SK-N-SH (cell line): ENCODE data around the gene PRKG1. TPM values are rescaled to one million over a fixed set of nuclear protein-coding genes. Genes with fewer than 3 reads are reported as not detected.

Experiments
- CTCF ChIA-PET: fragments of 300-600, 350-600 bp; formaldehyde crosslinking; extraction: SDS; loops from one replicate; lab custom pipeline; 2021; lab: Yijun Ruan, JAX
- POLR2A ChIA-PET: fragments of 350-600 bp; sonication (Branson Sonifier 250); formaldehyde crosslinking; extraction: SDS; loops from one replicate; lab custom pipeline; 2020; ENCODE audit warnings: antibody characterized with exemption, inconsistent platforms; lab: Yijun Ruan, JAX
- DNase-seq: peaks from one replicate; pipeline ENCODE4 v3.0.0; 2012
- H2AFZ ChIP-seq: fragments of 200-600 bp; sonication (generic); 2 replicates; pipeline ENCODE4 v1.8.1; 2016; ENCODE audit warnings: antibody characterized with exemption, mild to moderate bottlenecking, low read depth
- H3F3A ChIP-seq: fragments of 200-600 bp; sonication (generic); replicated peaks from 2 replicates; pipeline ENCODE3; 2016; ENCODE audit warnings: antibody characterized with exemption, mild to moderate bottlenecking; ENCODE audit not compliant: insufficient read depth
- H3K27ac ChIP-seq, 2 experiments: fragments of 200-500 bp in 1 of 2; fragments of 200-600 bp in 1 of 2; sonication (Bioruptor generic) in 1 of 2; sonication (generic), shearing (Covaris generic) in 1 of 2; 2 replicates each; pipeline versions ENCODE4 v1.5.1 to v1.6.1; 2014 to 2016; ENCODE audit warnings: low read depth in 2 of 2, inconsistent platforms in 1 of 2, low read length in 1 of 2, mild to moderate bottlenecking in 1 of 2, mixed read lengths in 1 of 2
- H3K27me3 ChIP-seq: fragments of 200-600 bp; sonication (generic), shearing (Covaris generic); 2 replicates; pipeline ENCODE4 v1.6.1; 2016; ENCODE audit warnings: mixed run types; ENCODE audit not compliant: insufficient read depth
- H3K36me3 ChIP-seq, 2 experiments: fragments of 200-500 bp in 1 of 2; fragments of 200-600 bp in 1 of 2; sonication (Bioruptor generic) in 1 of 2; sonication (generic) in 1 of 2; replicated peaks in 1 of 2; 2 replicates each; pipeline versions ENCODE3 to v1.5.1; 2014 to 2016; ENCODE audit warnings: low read length in 1 of 2, mild to moderate bottlenecking in 1 of 2; ENCODE audit not compliant: insufficient read depth in 2 of 2, control insufficient read depth in 1 of 2
- H3K4me1 ChIP-seq, 2 experiments: fragments of 200-500 bp in 1 of 2; fragments of 200-600 bp in 1 of 2; sonication (Bioruptor generic) in 1 of 2; sonication (generic), shearing (Covaris generic) in 1 of 2; 2 replicates each; pipeline versions ENCODE4 v1.5.1 to v1.6.1; 2014 to 2016; ENCODE audit warnings: low read depth in 1 of 2, low read length in 1 of 2, mixed run types in 1 of 2; ENCODE audit not compliant: insufficient read depth in 2 of 2, control insufficient read depth in 1 of 2
- H3K4me2 ChIP-seq: fragments of 200-600 bp; sonication (generic), shearing (Covaris generic); 2 replicates; pipeline ENCODE4 v1.6.1; 2017; ENCODE audit warnings: mixed run types
- H3K4me3 ChIP-seq, 2 experiments: fragments of 200-500 bp in 1 of 2; fragments of 200-600 bp in 1 of 2; sonication (Bioruptor generic) in 1 of 2; sonication (generic), shearing (Covaris generic) in 1 of 2; 2 replicates each; pipeline versions ENCODE4 v1.5.1 to v1.8.1; 2014 to 2016; ENCODE audit warnings: low read depth in 2 of 2, inconsistent platforms in 1 of 2, low read length in 1 of 2, mild to moderate bottlenecking in 1 of 2, mixed read lengths in 1 of 2, moderate library complexity in 1 of 2
- H3K79me2 ChIP-seq: fragments of 200-600 bp; sonication (generic); 2 replicates; pipeline ENCODE4 v1.8.1; 2017; ENCODE audit warnings: mild to moderate bottlenecking; ENCODE audit not compliant: insufficient read depth
- H3K9ac ChIP-seq: fragments of 200-600 bp; sonication (generic); 2 replicates; pipeline ENCODE4 v1.6.1; 2017; ENCODE audit warnings: mixed run types
- H3K9me2 ChIP-seq: fragments of 200-600 bp; sonication (generic); 2 replicates; pipeline ENCODE4 v1.6.1; 2017; ENCODE audit warnings: mixed run types
- H3K9me3 ChIP-seq: fragments of 200-600 bp; sonication (generic); 2 replicates; pipeline ENCODE4 v1.6.1; 2017; ENCODE audit warnings: mixed run types, mild to moderate bottlenecking, moderate library complexity
- H4K20me1 ChIP-seq: fragments of 200-600 bp; sonication (generic); 2 replicates; pipeline ENCODE4 v1.6.1; 2017; ENCODE audit warnings: mild to moderate bottlenecking, mixed run types; ENCODE audit not compliant: insufficient read depth
- FOSL2 ChIP-seq: IDR thresholded peaks from 2 replicates; pipeline ENCODE4 v1.4.0; 2012; ENCODE audit warnings: low read depth, mild to moderate bottlenecking, moderate library complexity, borderline replicate concordance
- FOXM1 ChIP-seq: IDR thresholded peaks from 2 replicates; pipeline ENCODE4 v1.4.0; 2012; ENCODE audit warnings: low read depth, mild to moderate bottlenecking
- IRF3 ChIP-seq: fragments of 150-350 bp; IDR thresholded peaks from 2 replicates; pipeline ENCODE4 v1.6.1; 2016; ENCODE audit warnings: mild to moderate bottlenecking, low read depth, low read length
- JUND ChIP-seq: IDR thresholded peaks from 2 replicates; pipeline ENCODE4 v1.4.0; 2012
- MAX ChIP-seq: IDR thresholded peaks from 2 replicates; pipeline ENCODE4 v1.4.0; 2012; ENCODE audit warnings: low read depth
- MEF2A ChIP-seq: IDR thresholded peaks from 2 replicates; pipeline ENCODE4 v1.4.0; 2012; ENCODE audit warnings: low read depth, borderline replicate concordance
- MXI1 ChIP-seq: IDR thresholded peaks from 2 replicates; pipeline ENCODE4 v1.6.1; 2012; ENCODE audit warnings: mild to moderate bottlenecking, low read depth, low read length, improper control_type of control experiment
- NFIC ChIP-seq: IDR thresholded peaks from 2 replicates; pipeline ENCODE4 v1.4.0; 2012; ENCODE audit warnings: borderline replicate concordance
- NRF1 ChIP-seq: IDR thresholded peaks from 2 replicates; pipeline ENCODE4 v1.6.1; 2012; ENCODE audit warnings: low read depth, mild to moderate bottlenecking, low read length
- RFX5 ChIP-seq: IDR thresholded peaks from 2 replicates; pipeline ENCODE4 v1.6.1; 2012; ENCODE audit warnings: mild to moderate bottlenecking, improper control_type of control experiment, low read length
- ZBTB33 ChIP-seq: IDR thresholded peaks from 2 replicates; pipeline ENCODE4 v1.4.0; 2012; ENCODE audit warnings: low read depth, borderline replicate concordance
- WGBS: methylation state at CpG from one replicate; pipeline ENCODE4 v1.1.6; 2017; ENCODE audit warnings: low lambda C conversion rate; 5-methylcytosine and 5-hydroxymethylcytosine counted together
- polyA plus RNA-seq, 3 experiments: library from polyadenylated mRNA; depleted of rRNA; stranded (reverse); fragments of >200 nt; gene quantifications; 2 replicates each; pipeline ENCODE4 v1.2.3, GENCODE V29; 2012
- TF ChIP-seq, protein P1 (sequence below): IDR thresholded peaks from 2 replicates; pipeline ENCODE4 v1.4.0; 2012; ENCODE audit warnings: low read depth, borderline replicate concordance
- TF ChIP-seq, protein P2 (sequence below): IDR thresholded peaks from 2 replicates; pipeline ENCODE4; 2012

The PRKG1 gene
- polyA plus RNA-seq, 1 of the 3 experiments (the other 2 are of a cell fraction): 4.1 TPM

GRCh38 chr10:51129946-51130544 lies 55.8 kb downstream of the PRKG1 start:
- DNase-seq: peak; percentile 36
- POLR2A ChIA-PET: no interaction called here

DNA sequence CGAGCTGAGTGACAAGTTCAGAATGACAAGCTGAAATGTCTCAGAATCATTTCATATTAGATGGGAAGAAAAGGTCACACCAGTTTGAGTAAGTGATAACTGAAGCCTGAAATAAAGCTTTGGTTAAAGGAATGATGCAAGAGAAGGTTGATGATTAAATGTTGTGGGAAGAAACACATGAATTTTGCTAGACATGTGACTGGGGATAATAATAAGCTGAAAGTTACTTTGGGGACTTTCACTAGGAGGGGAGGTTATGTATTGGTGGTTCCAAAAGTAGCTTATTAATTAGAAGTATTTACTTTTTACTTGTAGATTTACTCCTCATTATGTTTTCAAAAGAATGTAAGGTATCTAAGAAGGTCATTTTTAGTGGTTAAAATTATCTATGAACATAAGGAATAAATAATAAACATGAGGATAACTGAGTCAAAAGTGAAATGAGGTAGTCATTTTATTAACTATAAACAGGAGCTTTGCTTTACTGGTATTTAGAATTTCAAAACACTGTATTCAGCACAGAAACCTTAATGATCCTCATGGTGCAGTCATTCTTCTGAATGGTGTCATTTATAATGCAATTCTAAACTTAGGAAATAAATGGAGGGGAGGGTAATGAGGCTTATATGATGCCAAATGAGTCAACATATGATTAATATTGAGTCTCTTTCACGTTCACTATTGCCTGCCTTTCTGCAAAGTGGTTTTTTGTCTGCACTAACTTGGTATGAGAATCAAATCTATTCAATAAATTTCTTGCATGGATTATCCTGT lies 63.7 kb downstream of the PRKG1 start:
- Histone ChIP-seq H3K79me2 (no peaks in the 10 kb centered on the region), H3K36me3 (no peaks in the 10 kb centered on the region), H3K9ac (no peak overlapping the region), H3K4me1 (no peaks in the 10 kb centered on the region), H3K27me3 (no peaks in the 10 kb centered on the region), H3F3A (no peaks in the 10 kb centered on the region), H4K20me1 (no peaks in the 10 kb centered on the region), H3K4me3 (no peak overlapping the region), H3K9me3 (no peaks in the 10 kb centered on the region), H3K4me2 (no peak overlapping the region), H2AFZ (no peak overlapping the region), H3K9me2 (no peaks in the 10 kb centered on the region), H3K27ac (no peak overlapping the region)
- TF ChIP-seq FOXM1: no peak
- TF ChIP-seq, protein P1, sequence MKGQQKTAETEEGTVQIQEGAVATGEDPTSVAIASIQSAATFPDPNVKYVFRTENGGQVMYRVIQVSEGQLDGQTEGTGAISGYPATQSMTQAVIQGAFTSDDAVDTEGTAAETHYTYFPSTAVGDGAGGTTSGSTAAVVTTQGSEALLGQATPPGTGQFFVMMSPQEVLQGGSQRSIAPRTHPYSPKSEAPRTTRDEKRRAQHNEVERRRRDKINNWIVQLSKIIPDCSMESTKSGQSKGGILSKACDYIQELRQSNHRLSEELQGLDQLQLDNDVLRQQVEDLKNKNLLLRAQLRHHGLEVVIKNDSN: no peak
- peak; percentile 19; the same call in 1 of the 2 replicates for TF ChIP-seq FOSL2
- no peak for TF ChIP-seq NRF1
- no peak for TF ChIP-seq RFX5
- TF ChIP-seq IRF3: no peak
- TF ChIP-seq, protein P2, sequence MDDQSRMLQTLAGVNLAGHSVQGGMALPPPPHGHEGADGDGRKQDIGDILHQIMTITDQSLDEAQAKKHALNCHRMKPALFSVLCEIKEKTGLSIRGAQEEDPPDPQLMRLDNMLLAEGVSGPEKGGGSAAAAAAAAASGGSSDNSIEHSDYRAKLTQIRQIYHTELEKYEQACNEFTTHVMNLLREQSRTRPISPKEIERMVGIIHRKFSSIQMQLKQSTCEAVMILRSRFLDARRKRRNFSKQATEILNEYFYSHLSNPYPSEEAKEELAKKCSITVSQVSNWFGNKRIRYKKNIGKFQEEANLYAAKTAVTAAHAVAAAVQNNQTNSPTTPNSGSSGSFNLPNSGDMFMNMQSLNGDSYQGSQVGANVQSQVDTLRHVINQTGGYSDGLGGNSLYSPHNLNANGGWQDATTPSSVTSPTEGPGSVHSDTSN: peak; percentile 5; the same call in 1 of the 2 replicates
- TF ChIP-seq MAX: no peak
- 0 out of 2 replicates have a peak, but pooled peaks have one; percentile 18 for TF ChIP-seq NFIC
- TF ChIP-seq ZBTB33: no peak
- no peak for TF ChIP-seq JUND
- CTCF ChIA-PET: no interaction called here
- DNase-seq: no peak
- 49% methylated on average over 2 of the region's 2 CpGs for WGBS
- POLR2A ChIA-PET: no interaction called here

More at GRCh38 chr10:51129946-51130544, 55.8 kb downstream of the PRKG1 start:
- Histone ChIP-seq H3K27ac (peak overlapping the region in 1 of 2 experiments; percentile 63; a peak in 1 of 4 replicates), H3K4me3 (no peak overlapping the region), H3K4me1 (no peaks in the 10 kb centered on the region), H3K27me3 (no peaks in the 10 kb centered on the region), H3K36me3 (no peaks in the 10 kb centered on the region), H3K4me2 (no peak overlapping the region), H3K79me2 (no peaks in the 10 kb centered on the region), H3F3A (peaks cover 8% of the 10 kb centered on the region), H3K9ac (no peak overlapping the region), H2AFZ (0 out of 2 replicates have a peak overlapping the region, but pooled peaks have one; percentile 14), H4K20me1 (no peaks in the 10 kb centered on the region), H3K9me2 (no peaks in the 10 kb centered on the region), H3K9me3 (no peaks in the 10 kb centered on the region)
- TF ChIP-seq NRF1: no peak
- no peak for TF ChIP-seq FOXM1
- TF ChIP-seq, protein P2: no peak
- no peak for TF ChIP-seq MEF2A
- no peak for TF ChIP-seq IRF3
- TF ChIP-seq MXI1: no peak
- CTCF ChIA-PET: no interaction called here
- WGBS: 42% methylated on average over 2 of the region's 2 CpGs
